ENCODE measurements around the gene SUSD4. TPM values are rescaled to one million over a fixed set of nuclear protein-coding genes. Genes with fewer than 3 reads are reported as not detected.

The SUSD4 gene
- 1.4 and 1.5 TPM in 2 replicates for total RNA-seq (2013; cell fraction: nucleolus; rRNA removed)
- total RNA-seq (2014; rRNA removed) (0.17 TPM in 1 of 2 replicates, not detected in the other), total RNA-seq (2014; rRNA removed; fragmentation: Illumina TruSeq; extraction: Trizol) (0.13 and 0.18 TPM in 2 replicates), total RNA-seq (2021) (0.33 TPM in 1 of 2 replicates, not detected in the other), polyA plus RNA-seq (2011; rRNA removed) (0.63 and 1.1 TPM in 2 replicates), polyA plus RNA-seq (2014; fragmentation: Illumina TruSeq; extraction: Trizol) (not detected in 2 replicates), polyA plus RNA-seq (2014; fragmentation: Nextera tagmentation; extraction: Ambion mirVana) (under 1 TPM in 1 of 2 experiments, not detected in 1; 0.18 TPM), polyA plus RNA-seq (2014; rRNA removed) (0.26 TPM in 1 of 2 replicates, not detected in the other), polyA plus RNA-seq (2016; fragmentation: Nextera tagmentation; extraction: Ambion mirVana) (under 1 TPM in 1 of 2 experiments, not detected in 1; 0.44 TPM), polyA minus RNA-seq (2011; rRNA and poly(A)+ RNA removed) (1.0 and 1.8 TPM in 2 replicates), Bru-seq, nascent RNA (percentile 44 among the genes with signal in this experiment), BruChase-seq, experiment 1, labeled RNA remaining after a 6-hour chase (percentile 40 among the genes with signal in this experiment), BruChase-seq, experiment 2, labeled RNA remaining after a 2-hour chase (percentile 41 among the genes with signal in this experiment)
- polyA plus RNA-seq (2011; ENCODE audit: low read depth) = not detected
- 0.82 and 0.84 TPM in 2 replicates for polyA plus RNA-seq (2011; cell fraction: cytosol; rRNA removed)
- polyA plus RNA-seq (2011; cell fraction: nucleus; rRNA removed) = 2.0 and 2.6 TPM in 2 replicates
- polyA plus RNA-seq (2012) = not detected in 2 replicates
- 0.80 TPM in 1 of 2 replicates, not detected in the other for polyA minus RNA-seq (2011; cell fraction: cytosol; rRNA and poly(A)+ RNA removed)
- polyA minus RNA-seq (2011; cell fraction: nucleus; rRNA and poly(A)+ RNA removed) = 1.9 TPM in 2 replicates
- long read RNA-seq, experiment 1, partial matches to known transcripts = 1 of 3 reads
- long read RNA-seq, experiment 1, other reads (novel, unspliced or antisense) = 1 of 3 reads
- long read RNA-seq, experiment 2, partial matches to known transcripts = 4 of 10 reads
- long read RNA-seq, experiment 2, other reads (novel, unspliced or antisense) = 3 of 10 reads

GRCh38 chr1:223363856-223364684 is at the start of gene SUSD4:
SUSD4 (minus strand) TSS chr1:223364176; CDS start chr1:223363425, 751 bp downstream.
- TF ChIP-seq RB1 (IDR thresholded peaks at IDR 0.05; ENCODE audit: borderline replicate concordance) = no peak
- no peak for TF ChIP-seq SUZ12 (IDR thresholded peaks at IDR 0.05; ENCODE audit: unreplicated experiment)
- TF ChIP-seq ETV6 (conservative IDR thresholded peaks at IDR 0.05 in 1 of 2, IDR thresholded peaks at IDR 0.05 in 1 of 2; ENCODE audit: borderline replicate concordance in 1 of 2, low read depth in 1 of 2) = no peak
- no peak for TF ChIP-seq BACH1 (IDR thresholded peaks at IDR 0.05; ENCODE audit: borderline replicate concordance)
- TF ChIP-seq SMC3 (IDR thresholded peaks at IDR 0.05; ENCODE audit: borderline replicate concordance, low read length) = no peak
- peak; percentile 64; the same call in 1 of the 2 replicates for TF ChIP-seq NFYB (IDR thresholded peaks at IDR 0.05; ENCODE audit: insufficient read depth, low read depth, low read length)
- H3K4me3 ChIP-seq = no peak within 1 kb of the TSS
- SMC1A ChIA-PET (ENCODE audit: uncharacterized antibody, unreplicated experiment) = interaction anchor here (0.6 to 1.2 kb wide), 3 partner anchors 21 to 230 kb away, joined by 3 to 4 read pairs (median 3); no protein-coding TSS in a partner anchor
- no peak within 1 kb of the TSS for H3K27ac ChIP-seq (ENCODE audit: control insufficient read depth, insufficient read depth)
- H4K20me1 ChIP-seq (ENCODE audit: control insufficient read depth, insufficient read depth) = no peaks in the 10 kb centered on the region
- intact Hi-C loops (cut with micrococcal nuclease; ENCODE audit: unreplicated experiment) (no loop called here), in situ Hi-C loops (cut with MboI) (no loop called here)
- no peaks in the 10 kb centered on the region for H3K36me3 ChIP-seq (ENCODE audit: control insufficient read depth in 2 of 2, insufficient read depth in 2 of 2, low read length in 1 of 2)
- H3K9me3 ChIP-seq (replicated peaks; ENCODE audit: control insufficient read depth, insufficient read depth, low read length) = no peaks in the 10 kb centered on the region
- no peak within 1 kb of the TSS for H2AFZ ChIP-seq (ENCODE audit: control insufficient read depth, low read depth, low read length)
- RAD21 ChIA-PET (ENCODE audit: unreplicated experiment) = interaction anchor here (0.6 to 1.1 kb wide), 3 partner anchors 20 to 230 kb away, joined by 3 to 4 read pairs (median 4); partner anchors contain the start of gene TLR5
- H3K4me1 ChIP-seq (ENCODE audit: control insufficient read depth, insufficient read depth, low read length) = no peaks in the 10 kb centered on the region
- POLR2A ChIA-PET = no interaction called here
- FAIRE-seq = no peak
- H3K9ac ChIP-seq (ENCODE audit: control insufficient read depth, insufficient read depth, low read length) = no peak within 1 kb of the TSS
- ATAC-seq = peak; percentile 81
- 5% methylated on average over 45 of the region's 111 CpGs for WGBS (ENCODE audit: insufficient coverage, insufficient replicate concordance, low lambda C conversion rate, missing lambda C conversion rate)
- no peaks in the 10 kb centered on the region for H3K79me2 ChIP-seq (ENCODE audit: control insufficient read depth, insufficient read depth, low read length)
- peak within 1 kb of the TSS; percentile 55; the same call in 1 of the 2 replicates for H3K4me2 ChIP-seq (ENCODE audit: control insufficient read depth, insufficient read depth)
- no TSS peak for BruUV-seq (replicated peaks)
- DNase-seq (ENCODE audit: low read depth, low spot score) = no peak
- H3K27me3 ChIP-seq (replicated peaks in 1 of 2; ENCODE audit: control insufficient read depth in 2 of 2, insufficient read depth in 2 of 2, low read length in 1 of 2) = peaks cover 5 to 12% of the 10 kb centered on the region in 2 experiments
- CTCF ChIA-PET = no interaction called here

All from GM12878 (cell line).